ENCODE measurements around the gene APLP1.

DNA sequence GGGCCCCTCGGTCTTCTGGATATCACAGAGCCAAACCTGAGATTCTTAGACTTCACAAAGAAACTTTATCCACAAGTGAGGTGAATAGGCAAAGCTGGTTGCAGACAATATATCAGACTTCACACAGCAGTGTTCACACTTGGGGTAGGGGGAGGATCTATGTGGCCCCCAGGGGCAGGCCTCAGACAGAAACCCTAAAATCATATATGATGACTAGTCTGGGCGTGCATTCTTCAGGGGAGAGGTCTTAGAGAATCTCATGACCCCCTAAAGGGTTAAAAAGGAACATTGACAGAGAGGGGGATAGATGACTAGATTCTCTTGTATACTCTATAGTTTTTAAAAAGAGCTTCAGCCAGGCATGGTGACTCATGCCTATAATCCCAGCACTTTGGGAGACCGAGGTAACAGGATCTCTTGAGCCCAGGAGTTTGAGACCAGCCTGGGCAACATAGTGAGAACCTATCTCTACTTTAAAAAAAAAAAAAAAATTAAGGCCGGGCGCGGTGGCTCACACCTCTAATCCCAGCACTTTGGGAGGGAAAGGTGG is 36.9 kb downstream of the APLP1 start:
- TF ChIP-seq, protein P1, sequence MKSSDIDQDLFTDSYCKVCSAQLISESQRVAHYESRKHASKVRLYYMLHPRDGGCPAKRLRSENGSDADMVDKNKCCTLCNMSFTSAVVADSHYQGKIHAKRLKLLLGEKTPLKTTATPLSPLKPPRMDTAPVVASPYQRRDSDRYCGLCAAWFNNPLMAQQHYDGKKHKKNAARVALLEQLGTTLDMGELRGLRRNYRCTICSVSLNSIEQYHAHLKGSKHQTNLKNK (CRISPR knock-in tag; IDR thresholded peaks at IDR 0.05), result no peak
- no peak for TF ChIP-seq ESRRA (CRISPR knock-in tag; IDR thresholded peaks at IDR 0.05; ENCODE audit: borderline replicate concordance)
- no peak for TF ChIP-seq SP1 (CRISPR knock-in tag; conservative IDR thresholded peaks at IDR 0.05)

Data from WTC11 (cell line).